Liver (tissue), 3 donors: ENCODE measurements around the gene GPT2.

ENCODE experiments used
- CTCF ChIP-seq: fragments of 150-350 bp; IDR thresholded peaks from 2 replicates; pipeline ENCODE4 v1.5.1; 2017; ENCODE audit warnings: improper control_type of control experiment, low read depth, low read length; ENCODE audit not compliant: missing input control
- EGR1 ChIP-seq, 2 donors: IDR thresholded peaks; 2 replicates each; pipeline ENCODE4 v1.6.1; 2016 to 2018; ENCODE audit warnings: antibody characterized with exemption in 2 of 2, low read depth in 2 of 2
- REST ChIP-seq: IDR thresholded peaks from 2 replicates; pipeline ENCODE4 v1.6.1; 2016; ENCODE audit warnings: antibody characterized with exemption, mild to moderate bottlenecking
- donor health status: healthy.
- donor health status: healthy.

DNA sequence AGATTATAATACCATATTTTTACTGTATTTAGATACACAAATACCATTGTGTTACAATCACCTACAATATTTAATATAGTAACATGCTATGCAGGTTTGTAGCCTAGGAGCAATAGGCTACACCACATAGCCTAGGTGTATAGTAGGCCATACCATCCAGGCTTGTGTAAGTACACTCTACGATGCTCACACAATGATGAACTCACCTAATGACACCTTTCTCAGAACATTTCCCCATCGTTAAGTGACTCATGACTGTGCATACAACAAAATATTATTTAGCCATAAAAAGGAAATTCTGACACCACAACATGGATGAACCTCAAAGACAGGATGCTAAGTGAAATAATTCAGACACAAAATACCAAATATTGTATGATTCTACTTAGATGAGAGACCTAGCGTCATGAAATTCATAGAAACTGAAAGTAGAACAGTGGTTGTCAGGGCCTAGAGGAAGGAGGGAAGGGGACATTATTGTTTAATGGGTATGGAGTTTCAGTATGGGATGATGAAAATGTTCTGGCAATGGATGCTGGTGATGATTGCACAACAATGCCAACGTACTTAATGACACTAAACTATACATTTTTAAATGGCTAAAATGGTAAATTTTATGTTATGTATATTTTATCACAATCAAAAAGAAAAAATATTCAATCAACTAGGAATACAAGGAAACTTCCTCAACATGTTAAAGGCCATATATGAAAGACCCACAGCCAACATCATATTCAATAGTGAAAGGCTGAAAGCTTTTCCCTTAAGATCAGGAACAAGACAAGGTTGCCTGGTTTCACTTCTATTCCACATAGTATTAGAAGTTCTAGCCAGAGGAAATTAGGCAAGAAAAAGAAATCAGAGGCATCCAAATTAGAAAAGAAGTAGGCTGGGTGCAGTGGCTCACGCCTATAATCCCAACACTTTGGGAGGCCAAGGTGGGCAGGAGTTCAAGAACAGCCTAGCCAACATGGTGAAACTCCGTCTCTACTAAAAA is 47.3 kb upstream of the GPT2 start:
- no peak for TF ChIP-seq CTCF
- no peak for TF ChIP-seq EGR1 (IDR thresholded peaks at IDR 0.05; ENCODE audit: low read depth in 2 of 2)
- TF ChIP-seq REST = no peak
